ENCODE results near the gene SMR3B.

SMR3B gene

DNA sequence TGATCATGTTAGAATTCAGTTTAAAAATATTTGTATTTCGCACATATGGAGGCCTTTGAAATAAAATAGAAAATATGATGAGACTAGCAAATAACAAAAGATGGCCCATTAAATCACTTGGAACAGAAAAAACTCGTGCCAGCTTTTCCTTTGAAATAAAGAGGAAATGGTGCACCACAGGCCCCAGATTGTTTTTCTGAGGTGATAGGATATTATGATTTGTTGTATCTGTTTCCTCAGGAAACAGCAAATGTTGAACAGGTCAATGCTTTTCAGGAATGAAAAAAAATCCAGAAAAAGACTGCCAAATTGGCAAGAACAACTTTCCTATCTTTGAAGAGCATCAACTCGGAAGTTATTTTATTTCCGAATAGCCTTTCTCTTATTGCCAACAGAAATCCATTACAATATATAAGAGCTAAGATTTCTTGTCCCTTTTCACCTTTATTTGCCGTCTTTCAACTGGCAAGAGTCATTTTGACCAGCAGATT is at the start of gene SMR3B:
SMR3B (plus strand) TSS at position 441 of the 491 bp plus-strand sequence. CDS start 1,380 bp downstream, outside the sequence.
- no peak for DNase-seq (ENCODE audit: low spot score)

DNA sequence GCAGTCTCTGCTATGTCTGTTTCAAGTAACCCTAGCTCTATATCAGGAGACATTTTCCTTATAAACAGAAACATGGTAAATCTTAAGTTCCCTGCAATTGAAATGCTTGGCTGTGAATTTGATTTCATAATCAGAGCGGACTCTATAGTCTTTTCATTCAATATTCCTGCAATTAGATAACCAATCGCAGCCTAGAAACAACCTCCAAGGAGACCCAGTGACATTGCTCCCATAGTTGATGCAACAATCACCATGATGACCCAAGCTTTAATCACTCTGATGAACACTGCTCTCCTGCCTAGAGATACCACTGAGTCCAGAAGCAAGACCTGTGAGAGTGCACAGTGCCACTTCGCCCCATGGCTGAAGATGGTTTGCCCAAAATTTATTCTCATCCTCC is 48.2 kb upstream of the SMR3B start, which contains the start of gene CABS1:
CABS1 (plus strand) TSS at position 301 of the 400 bp plus-strand sequence; CDS start at position 360, 59 bp downstream.
- DNase-seq (ENCODE audit: low spot score), result no peak

DNA sequence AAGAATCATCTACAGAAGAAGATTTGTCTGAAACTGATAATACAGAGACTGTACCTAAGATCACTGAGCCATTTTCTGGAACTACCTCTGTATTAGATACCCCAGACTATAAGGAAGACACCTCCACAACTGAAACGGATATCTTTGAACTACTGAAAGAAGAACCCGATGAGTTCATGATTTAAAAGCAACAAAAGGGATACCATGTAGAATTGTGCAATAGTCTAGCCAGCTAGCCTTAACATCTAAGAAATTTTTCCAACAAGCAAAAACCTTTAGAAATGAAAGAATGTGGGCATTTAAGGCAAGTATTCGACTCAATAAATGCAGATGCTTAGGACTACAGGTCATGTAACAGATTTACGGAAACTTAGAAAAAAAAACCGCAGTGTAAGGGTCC is 46.9 kb upstream of the SMR3B start:
- no peak for DNase-seq (ENCODE audit: low spot score)

DNA sequence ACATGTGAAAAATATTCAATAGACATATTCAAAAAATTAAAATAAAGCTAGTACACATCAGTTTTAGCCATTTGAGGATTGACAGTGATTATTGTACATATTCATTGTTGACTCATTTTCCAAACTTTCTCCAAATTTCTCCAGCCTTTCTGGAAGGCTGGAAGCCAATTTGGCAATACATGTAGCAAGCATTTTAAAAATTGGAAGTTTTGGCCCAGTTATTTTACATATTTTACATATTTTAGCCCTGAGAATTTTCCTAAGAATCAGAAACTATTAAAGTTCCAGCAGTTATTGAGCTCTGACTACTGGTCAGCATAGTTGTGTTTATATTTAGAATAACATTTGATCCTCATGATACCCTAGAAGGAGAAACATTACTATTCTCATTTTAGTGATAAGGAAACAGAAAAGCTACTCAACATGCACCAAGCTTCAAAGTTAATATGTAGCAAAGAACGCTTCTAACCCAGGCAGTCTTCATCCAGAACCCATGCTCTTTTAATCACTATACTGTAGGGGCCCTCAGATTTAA is 45.0 kb upstream of the SMR3B start:
- no peak for DNase-seq (ENCODE audit: low spot score)

DNA sequence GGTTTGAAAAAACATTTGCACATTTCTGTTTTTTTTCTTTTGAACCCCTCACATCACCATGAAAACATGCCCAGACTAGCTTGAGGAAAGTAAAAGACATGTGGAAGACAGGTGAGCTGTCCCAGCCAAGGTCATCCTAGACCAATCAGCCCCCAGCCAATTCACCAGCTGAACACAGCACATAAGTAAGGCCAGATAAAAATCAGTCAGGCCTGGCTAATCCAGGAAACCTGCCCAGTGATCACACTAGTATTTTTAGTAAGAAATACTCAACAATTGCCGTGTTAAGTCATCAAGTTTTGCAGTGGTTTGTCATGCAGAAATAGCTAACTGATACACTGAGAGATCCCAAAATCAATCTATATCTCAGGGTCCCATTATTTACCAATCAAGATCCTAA is 26.7 kb upstream of the SMR3B start:
- no peak for DNase-seq (ENCODE audit: low spot score)

DNA sequence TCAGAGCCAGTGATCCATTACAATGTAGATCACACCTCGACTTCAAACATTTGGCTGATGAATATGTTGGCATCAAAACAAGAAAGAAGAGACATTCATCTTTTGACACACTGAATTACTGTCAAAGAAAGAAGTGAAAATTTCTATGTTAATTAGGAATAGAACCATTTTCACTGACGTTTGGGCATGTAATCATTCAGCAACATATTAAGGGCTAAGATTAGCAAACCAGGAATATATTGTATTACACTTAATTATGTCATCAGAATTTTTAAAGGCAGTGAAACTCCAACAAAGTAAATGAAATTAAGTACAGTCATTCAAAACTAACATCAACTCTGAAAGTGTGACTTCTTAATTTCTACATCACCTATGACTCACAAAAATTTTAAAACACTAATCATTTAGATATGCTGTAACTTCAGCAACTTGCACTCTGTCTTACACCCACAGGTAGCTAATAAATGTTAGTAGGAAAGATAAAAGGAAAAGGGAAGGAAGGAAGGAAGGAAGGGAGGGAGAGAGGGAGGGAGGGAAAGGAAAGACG is 23.7 kb upstream of the SMR3B start:
- no peak for DNase-seq (ENCODE audit: low spot score)

DNA sequence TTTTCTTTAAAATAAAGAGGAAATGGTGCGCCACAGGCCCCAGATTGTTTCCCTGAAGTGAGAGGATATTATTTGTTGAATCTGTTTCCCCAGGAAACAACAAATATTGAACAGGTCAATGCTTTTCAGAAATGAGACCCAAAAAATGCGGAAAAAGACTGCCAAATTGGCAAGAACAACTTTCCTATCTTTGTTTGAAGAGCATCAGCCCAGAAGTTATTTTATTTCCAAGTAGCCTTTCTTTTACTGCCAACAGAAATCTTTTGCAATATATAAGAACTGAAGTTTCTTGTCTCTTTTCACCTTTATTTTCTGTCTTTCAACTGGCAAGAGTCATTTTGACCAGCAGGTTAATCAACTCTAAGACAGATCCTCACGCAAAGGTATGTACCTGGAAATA is 22.5 kb upstream of the SMR3B start, which contains the start of gene SMR3A:
SMR3A (plus strand) TSS at position 301 of the 400 bp plus-strand sequence. CDS start 1,356 bp downstream, outside the sequence.
- no peak for DNase-seq (ENCODE audit: low spot score)

DNA sequence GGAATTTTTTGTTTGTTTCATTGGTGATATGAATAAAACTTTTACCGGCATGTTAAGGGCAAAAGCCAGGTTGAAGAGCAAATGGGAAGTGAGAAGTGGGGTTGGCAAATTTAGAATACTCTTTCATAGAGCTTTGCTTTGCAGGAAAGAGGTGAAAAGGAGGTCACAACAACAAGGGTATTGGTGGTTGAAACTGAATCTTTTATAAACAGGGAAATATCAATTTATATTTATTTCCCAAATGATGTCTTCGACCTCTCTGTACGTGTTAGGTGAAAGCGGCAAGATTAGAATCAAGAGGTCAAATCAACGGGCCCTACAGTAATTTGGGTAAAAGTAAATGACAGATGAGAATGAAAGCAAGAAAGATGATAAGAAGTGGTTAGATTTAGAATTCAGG is 18.9 kb upstream of the SMR3B start:
- DNase-seq (ENCODE audit: low spot score), result no peak

DNA sequence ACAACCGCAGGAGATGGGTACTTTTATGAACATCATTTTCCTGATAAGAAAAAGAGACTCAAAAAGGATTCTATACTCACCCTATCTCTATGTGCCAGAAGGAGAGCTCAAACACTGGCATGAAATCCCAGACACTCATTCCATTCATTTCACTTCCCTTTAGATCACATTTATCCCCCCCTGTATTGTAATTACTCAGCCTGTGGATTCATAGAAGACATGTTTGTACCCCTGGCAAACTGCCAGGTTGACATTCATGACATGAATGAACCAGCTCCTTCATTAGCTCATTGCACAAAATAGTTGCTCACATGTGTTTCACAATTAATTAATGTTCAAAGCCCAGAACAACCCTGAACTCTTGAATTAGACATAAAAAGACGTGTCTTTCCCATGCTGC is 17.5 kb upstream of the SMR3B start:
- no peak for DNase-seq (ENCODE audit: low spot score)

DNA sequence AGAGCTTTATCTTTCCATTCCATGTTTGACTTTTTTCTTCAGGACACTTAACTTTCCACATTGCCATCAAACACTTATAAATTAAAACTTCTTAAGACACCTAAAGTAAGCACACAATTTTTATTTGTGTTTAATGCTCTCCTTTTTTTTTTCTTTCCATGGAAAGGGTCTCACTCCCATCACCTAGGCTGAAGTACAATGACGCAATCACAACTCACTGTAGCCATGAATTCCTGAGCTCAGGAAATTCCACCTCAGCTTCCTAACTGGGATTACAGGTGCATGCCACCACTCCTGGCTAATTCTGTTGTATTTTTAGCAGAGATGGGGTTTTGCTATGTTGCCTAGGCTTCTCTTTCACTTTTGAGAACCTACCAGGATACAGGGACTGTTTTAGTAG is 15.1 kb upstream of the SMR3B start:
- no peak for DNase-seq (ENCODE audit: low spot score)

DNA sequence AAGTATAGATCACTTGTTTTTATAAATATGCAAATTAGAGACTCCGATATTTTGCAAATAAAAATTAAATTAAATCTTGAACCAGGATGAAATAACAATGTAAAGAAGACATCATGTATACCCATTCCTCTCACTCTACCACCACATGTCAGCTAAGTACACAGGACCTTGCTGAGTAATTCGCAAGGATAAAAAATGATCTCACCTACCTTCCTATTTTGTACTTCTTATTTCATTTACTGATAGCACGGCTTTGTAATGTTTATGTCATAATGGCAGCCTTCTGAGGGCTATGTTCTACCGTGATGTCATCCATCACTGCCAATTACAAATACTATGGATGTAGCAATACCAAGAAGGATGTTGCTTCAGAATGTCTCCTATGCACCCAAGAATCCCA is 10.9 kb upstream of the SMR3B start:
- no peak for DNase-seq (ENCODE audit: low spot score)

DNA sequence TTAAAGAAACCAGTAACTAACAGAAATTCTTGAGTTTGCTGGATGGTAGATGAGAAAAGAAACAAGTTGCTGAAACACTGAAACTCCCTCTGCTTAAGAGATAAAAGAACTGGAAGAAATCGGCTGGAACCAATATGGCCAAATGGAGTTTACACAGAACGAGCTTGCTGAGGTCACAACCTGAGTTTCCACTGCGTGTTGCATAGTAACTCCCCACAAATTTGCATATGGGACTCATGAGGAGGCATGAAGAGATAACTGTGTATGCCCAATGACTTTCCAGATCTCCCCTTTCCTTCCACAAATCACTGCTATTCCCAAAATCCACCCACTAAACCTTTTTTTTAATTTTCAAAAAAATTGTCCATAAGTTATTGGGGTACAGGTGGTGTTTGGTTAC is 10.2 kb upstream of the SMR3B start:
- DNase-seq (ENCODE audit: low spot score), result no peak

DNA sequence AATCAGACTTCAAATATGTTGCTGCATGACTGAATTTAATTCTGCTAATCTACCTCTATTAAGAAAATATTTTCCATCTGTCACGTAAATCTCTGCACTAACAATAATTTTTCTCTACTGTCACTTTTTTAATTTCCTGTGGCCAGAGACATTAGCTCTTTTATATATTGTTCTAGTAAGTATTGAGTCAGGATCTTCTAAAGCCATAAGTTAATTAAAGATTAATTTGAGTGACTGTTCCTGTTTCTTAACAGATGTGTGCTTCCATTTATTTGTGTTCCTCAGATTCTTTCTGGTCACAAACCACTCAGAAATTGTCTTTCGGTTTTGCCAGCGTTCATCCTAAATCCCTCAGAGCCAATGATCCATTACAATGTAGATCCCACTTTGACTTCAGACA is 2.4 kb upstream of the SMR3B start:
- no peak for DNase-seq (ENCODE audit: low spot score)

DNA sequence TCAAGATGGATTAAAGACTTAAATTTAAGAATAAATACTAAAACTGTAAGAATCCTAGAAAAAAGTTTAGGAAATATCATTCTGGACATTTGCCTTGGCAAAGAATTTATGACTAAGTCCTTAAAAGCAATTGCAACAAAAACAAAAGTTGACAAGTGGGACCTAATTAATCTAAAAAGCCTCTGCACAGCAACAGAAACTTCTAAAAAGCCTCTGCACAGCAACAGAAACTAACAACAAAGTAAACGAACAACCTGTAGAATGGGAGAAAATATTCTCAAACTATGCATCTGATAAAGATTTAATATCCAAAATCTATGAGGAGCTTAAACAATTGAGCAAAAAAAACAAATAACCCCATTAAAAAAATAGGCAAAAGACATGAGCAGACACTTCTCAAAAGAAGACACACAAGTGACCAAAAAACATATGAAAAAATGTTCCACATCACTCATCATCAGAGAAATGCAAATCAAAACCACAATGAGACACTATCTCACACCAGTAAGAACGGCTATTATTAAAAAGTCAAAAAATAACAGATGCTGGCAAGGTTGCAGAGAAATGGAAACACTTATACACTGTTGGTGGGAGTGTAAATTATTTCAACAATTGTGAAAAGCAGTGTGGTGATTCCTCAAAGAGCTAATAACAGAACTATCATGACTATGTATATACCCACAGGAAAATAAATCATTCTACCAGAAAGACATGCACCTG is 9.3 kb downstream of the SMR3B start:
- DNase-seq (ENCODE audit: low spot score), result no peak

DNA sequence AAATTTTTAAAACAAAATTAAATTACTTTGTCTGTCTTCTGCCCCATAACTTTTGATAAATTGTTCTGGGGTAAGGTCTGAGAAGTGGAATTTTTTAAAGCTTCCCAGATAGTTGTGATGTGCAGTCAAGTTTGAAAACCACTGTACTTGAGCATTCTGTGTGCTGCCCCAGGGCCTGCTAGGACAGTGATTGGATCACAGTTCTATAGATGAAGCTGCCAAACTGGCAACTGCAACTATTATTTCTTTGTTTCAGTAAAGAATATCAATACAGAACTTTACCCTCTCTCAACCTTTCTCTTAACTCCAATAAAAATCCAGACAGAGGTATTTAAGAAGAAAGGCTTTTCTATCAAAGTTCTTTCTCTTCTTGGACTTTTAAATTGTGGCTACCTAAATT is 14.6 kb downstream of the SMR3B start, which contains the start of gene OPRPN:
OPRPN (plus strand) TSS at position 361 of the 400 bp plus-strand sequence. CDS start 1,346 bp downstream, outside the sequence.
- no peak for DNase-seq (ENCODE audit: low spot score)

DNA sequence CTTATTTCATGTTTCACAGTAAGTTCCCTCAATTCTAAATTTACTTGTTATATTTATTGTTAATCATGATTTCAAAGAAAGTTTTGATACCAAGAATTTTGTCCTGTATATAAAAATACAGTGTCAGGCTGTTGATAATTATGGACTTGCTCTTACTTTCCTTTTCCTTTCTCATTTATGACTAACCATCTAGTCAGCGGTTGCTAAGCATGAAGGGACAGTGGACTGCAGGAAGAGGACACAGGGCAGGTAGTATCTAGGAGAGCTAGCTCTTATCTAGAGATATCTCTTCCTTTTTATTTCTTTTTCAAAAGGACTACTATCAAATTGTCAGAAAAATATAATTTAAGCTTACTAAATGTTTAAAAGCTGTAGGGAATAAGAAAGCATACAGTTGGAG is 16.4 kb downstream of the SMR3B start:
- no peak for DNase-seq (ENCODE audit: low spot score)

DNA sequence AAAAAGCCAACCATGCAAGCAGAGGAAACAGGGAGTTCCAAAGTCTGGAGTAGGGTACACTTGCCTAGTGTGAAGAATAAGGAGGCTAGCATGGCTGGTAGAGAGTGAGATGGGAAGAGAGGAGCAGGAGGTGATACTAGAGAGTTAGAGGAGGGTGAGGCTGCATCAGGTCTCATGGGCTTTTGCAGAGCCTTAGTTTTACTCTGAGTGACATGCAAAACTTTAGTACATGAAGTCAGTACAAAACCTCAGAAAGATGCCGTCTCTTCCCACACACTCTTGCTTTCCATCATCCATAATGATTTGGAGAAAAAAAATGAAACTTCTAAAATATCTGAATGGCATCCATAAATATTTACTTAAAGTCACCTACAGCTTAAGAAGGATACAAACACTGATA is 19.8 kb downstream of the SMR3B start:
- DNase-seq (ENCODE audit: low spot score), result no peak

DNA sequence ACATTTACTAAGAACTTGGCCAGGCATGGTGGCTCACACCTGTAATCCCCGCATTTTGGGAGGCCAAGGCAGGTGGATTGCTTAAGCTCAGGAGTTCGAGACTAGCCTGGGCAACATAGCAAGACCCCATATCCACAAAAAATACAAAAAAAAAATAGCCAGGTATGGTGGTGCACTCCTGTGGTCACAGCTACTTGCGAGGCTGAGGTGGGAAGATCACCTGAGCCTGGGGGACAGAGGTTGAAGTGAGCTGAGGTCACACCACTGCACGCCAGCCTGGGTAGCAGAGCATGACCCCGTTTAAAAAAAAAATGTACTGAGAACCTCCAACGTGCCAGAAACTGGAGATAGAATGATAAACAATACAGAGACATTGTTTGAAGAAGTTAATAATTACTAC is 22.8 kb downstream of the SMR3B start:
- DNase-seq (ENCODE audit: low spot score), result no peak

DNA sequence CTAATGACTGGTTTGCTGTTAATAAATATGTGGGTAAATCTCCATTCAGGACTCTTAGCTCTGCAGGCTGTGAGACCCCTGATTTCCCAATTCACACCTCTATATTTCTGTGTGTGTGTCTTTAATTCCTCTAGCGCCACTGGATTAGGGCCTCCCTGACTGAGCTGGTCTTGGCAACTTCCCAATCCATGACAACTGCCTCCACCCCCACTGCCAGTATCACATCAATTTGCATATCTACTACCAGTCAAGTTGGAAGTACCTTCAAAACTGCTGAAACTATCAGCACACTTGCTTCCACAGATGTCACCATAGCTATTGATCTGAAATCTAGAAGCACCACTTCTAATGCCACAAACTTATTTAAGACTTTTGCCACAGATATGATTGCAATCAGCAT is 42.4 kb downstream of the SMR3B start:
- no peak for DNase-seq (ENCODE audit: low spot score)

DNA sequence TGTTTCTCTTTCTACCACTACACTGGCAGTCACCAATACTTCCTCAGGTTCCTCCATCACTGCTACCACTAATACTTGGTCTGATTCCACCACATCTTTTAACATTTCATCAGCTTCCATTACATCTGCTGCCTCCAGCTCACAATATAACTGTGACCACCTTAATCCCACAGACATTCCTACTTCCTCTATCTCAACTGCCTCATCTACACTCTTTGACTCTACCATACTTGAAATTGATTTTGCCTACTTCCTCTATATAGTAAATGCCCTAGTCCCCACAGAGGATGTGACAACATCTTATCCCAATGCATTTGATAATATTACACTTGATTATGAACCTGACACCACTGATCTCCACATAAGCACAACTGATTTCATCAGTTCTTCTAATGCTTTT is 43.9 kb downstream of the SMR3B start:
- DNase-seq (ENCODE audit: low spot score), result no peak

DNA sequence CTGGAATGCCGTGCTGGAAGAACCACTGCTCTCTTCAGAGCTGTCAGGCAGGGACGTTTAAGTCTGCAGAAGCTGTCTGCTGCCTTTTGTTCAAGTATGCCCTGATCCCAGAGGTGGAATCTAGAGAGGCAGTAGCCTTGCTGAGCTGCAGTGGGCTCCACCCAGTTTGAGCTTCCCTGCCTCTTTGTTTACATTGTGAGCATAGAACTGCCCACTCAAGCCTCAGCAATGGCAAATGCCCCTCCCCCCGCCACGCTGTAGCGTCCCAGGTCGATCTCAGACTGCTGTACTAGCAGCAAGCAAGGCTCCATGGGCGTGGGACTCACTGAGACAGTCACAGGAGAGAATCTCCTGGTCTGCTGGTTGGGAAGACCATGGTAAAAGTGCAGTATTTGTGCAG is 54.3 kb downstream of the SMR3B start:
- DNase-seq (ENCODE audit: low spot score), result no peak
